ENCODE results near the gene AMBP.

AMBP gene

DNA sequence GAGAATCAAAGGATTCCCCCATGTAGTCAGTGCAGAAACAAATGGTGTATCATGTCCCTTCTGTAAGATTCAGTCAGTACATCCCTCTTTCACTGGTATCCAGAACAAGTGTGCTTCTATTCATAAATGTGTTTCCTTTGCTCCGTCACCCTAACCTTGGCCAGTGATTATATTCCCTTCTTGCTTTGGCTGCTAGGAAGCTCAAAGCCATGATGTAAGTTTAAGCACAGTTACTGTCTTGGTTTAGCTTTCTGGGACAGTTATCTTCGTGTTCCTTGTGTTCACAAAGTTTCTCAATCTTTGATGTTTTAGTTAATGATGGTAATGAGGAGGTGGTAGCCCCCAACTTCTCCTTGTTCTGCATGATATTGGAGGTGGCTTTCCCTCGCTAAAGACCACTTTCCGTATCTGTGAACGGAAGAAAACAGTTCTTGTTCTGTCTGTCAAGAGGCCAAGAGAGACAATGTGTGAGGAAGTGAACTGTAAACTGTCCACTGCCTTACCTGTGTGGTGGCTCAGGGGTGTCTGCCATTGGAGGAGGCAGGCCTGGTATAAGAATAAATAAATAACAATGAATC lies 2.2 kb upstream of the AMBP start:
- ChIA-PET CTCF (interaction anchor here (0.9 kb wide), 1 partner anchor 211 kb away, joined by 3 read pairs; no protein-coding TSS in a partner anchor), POLR2A (ENCODE audit: low non-redundant PET) (no interaction called here)
- no peak for DNase-seq (ENCODE audit: low spot score)
- no peak for TF ChIP-seq CTCF (conservative IDR thresholded peaks at IDR 0.05; ENCODE audit: low read depth)
- H3K27ac ChIP-seq, result no peak overlapping the region

GRCh38 chr9:114078781-114079156 lies 669 bp upstream of the AMBP start:
- ChIA-PET CTCF (interaction anchor here (0.7 kb wide), 1 partner anchor 29 kb away, joined by 3 read pairs; no protein-coding TSS in a partner anchor), POLR2A (ENCODE audit: low non-redundant PET) (no interaction called here)
- no peak for TF ChIP-seq CTCF (conservative IDR thresholded peaks at IDR 0.05; ENCODE audit: low read depth)
- H3K27ac ChIP-seq, result no peak overlapping the region
- no peak for DNase-seq (ENCODE audit: low spot score)

GRCh38 chr9:114077162-114077837 lies 800 bp downstream of the AMBP start:
- CTCF ChIA-PET, result interaction anchor here (0.7 kb wide), 1 partner anchor 294 kb away, joined by 5 read pairs; no protein-coding TSS in a partner anchor
- no peak for TF ChIP-seq CTCF (conservative IDR thresholded peaks at IDR 0.05; ENCODE audit: low read depth)
- no peak overlapping the region for H3K27ac ChIP-seq
- POLR2A ChIA-PET (ENCODE audit: low non-redundant PET), result no interaction called here
- DNase-seq (ENCODE audit: low spot score), result no peak

DNA sequence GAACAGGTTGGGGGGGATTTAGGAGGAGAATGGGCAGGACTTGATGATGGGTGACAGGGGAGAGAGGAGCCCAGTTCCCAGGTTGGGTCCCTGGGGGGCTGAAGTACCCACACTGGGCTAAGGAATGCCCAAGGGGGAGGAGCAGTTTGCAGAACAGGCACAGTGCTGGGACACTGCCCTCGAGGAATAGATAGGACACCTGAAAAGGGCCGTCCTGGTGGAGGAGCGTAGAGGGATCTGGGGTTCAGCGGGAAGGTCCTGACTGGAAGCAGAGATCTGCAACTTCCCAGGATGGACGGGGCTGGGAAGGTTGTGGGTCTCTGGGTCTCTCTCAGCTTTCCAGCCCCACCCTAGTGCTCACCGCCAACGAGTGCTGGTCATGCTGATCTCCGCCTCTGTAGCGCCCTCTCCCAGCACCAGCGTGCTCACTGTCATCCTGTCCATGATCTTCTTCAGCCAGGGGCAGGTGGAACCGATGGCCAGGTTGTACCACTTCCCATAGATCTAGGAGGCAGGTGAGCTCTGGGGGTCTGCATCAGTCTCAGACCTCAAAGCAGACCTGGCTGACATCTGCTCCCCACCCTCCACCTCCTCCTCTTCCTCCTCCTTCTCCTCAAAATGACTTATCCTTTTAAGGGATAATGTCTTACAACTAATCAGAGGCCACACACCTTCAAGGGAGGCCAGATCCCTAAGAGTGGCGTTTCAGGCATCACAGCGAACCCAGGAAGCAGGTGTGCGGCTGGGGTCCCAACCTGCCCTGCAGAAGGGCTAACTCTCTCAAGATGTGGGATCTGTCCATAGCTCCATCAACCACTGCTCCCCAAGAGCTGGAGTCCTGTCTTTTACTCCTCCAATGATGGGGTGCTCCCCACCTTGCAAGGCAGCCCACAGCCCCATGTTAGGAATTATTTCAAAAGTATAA lies 1.6 kb downstream of the AMBP start:
- no peak overlapping the region for H3K27ac ChIP-seq
- CTCF ChIA-PET, result interaction anchor here (0.7 kb wide), 1 partner anchor 295 kb away, joined by 5 read pairs; no protein-coding TSS in a partner anchor
- POLR2A ChIA-PET (ENCODE audit: low non-redundant PET), result no interaction called here
- no peak for DNase-seq (ENCODE audit: low spot score)
- no peak for TF ChIP-seq CTCF (conservative IDR thresholded peaks at IDR 0.05; ENCODE audit: low read depth)

- no peak for DNase-seq (ENCODE audit: low spot score)
- H3K27ac ChIP-seq, result no peak overlapping the region
- ChIA-PET POLR2A (ENCODE audit: low non-redundant PET) (no interaction called here), CTCF (interaction anchor here (0.6 to 1.4 kb wide), 2 partner anchors 174 to 215 kb away, joined by 3 to 4 read pairs; no protein-coding TSS in a partner anchor)
- TF ChIP-seq CTCF (conservative IDR thresholded peaks at IDR 0.05; ENCODE audit: low read depth), result no peak
Observed at GRCh38 chr9:114075602-114076001, 2.5 kb downstream of the AMBP start.
